A549 treated with CORT108297 at 1 μM for 4 hours (cell line): ENCODE measurements around the gene NPHP3. TPM values are rescaled to one million over a fixed set of nuclear protein-coding genes. Genes with fewer than 3 reads are reported as not detected.

Experiments used
- total RNA-seq: library from RNA; stranded (reverse); fragments of 200-300 nt; extraction: Qiagen RNA extraction; gene quantifications from 5 replicates; pipeline ENCODE4 v1.2.3, GENCODE V29; 2022

Gene NPHP3
- 6.1 to 8.9 TPM (median 7.9 TPM) in 5 replicates for total RNA-seq

GRCh38 chr3:132722165-132723023, at the start of gene NPHP3:
Gene NPHP3, minus strand, starts transcription at chr3:132722409. Its CDS starts 54 bp downstream, at chr3:132722355.

GRCh38 chr3:132660052-132660810, 62.0 kb downstream of the NPHP3 start, which contains the start of gene UBA5:
Gene UBA5, plus strand, starts transcription at chr3:132660329. Its CDS starts 209 bp downstream, at chr3:132660538.

GRCh38 chr3:132659365-132660051, 62.7 kb downstream of the NPHP3 start, which contains the start of gene ACAD11:
Gene ACAD11, minus strand, starts transcription at chr3:132659809. Its CDS starts 58 bp downstream, at chr3:132659751.

Other genes starting within 250 kb of the NPHP3 start
- not detected in 5 replicates for gene ACKR4, start 125.1 kb downstream of the NPHP3 start, total RNA-seq
- 4.6 to 7.9 TPM (median 5.2 TPM) in 5 replicates for gene ACAD11, start 62.6 kb downstream of the NPHP3 start, total RNA-seq
- 23.3 to 29.7 TPM (median 24.9 TPM) in 5 replicates for gene UBA5, start 62.1 kb downstream of the NPHP3 start, total RNA-seq